PC-9 (cell line): ENCODE results near the gene RBMS2. TPM values are rescaled to one million over a fixed set of nuclear protein-coding genes. Genes with fewer than 3 reads are reported as not detected.

Experiments used
- BruUV-seq: library from RNA; stranded (reverse); fragments of 400-500 nt; replicated peaks from 2 replicates; lab custom pipeline; 2021; lab: Mats Ljungman, UMichigan
- CTCF ChIA-PET: fragments of 300-600 bp; sonication (Branson Sonifier 250); formaldehyde crosslinking; loops from one replicate; lab custom pipeline; 2022; ENCODE audit warnings: antibody characterized with exemption; lab: Charles Lee
- POLR2A ChIA-PET: fragments of 300-600 bp; sonication (Branson Sonifier 250); formaldehyde crosslinking; loops from one replicate; lab custom pipeline; 2022; ENCODE audit warnings: antibody characterized with exemption; ENCODE audit not compliant: unreplicated experiment; lab: Charles Lee
- DNase-seq, 2 experiments: peaks; one replicate each; pipeline versions ENCODE4 v3.0.0 to v3.0.0-alpha.2; 2015 to 2022; ENCODE audit warnings: mixed read lengths in 1 of 2
- H2AFZ ChIP-seq: fragments of 200-600 bp; sonication (generic); 2 replicates; pipeline ENCODE4 v1.8.1; 2017; ENCODE audit warnings: antibody characterized with exemption
- H3F3A ChIP-seq: fragments of 200-600 bp; sonication (generic); 2 replicates; pipeline ENCODE4 v1.8.1; 2017; ENCODE audit warnings: antibody characterized with exemption, mild to moderate bottlenecking, low read depth; ENCODE audit not compliant: insufficient read depth
- H3K27ac ChIP-seq: fragments of 200-600 bp; sonication (generic); 2 replicates; pipeline ENCODE4 v1.6.1; 2016; ENCODE audit warnings: mixed run types
- H3K27me3 ChIP-seq: fragments of 200-600 bp; sonication (generic); 2 replicates; pipeline ENCODE4 v1.6.1; 2016; ENCODE audit warnings: low read depth, mixed run types; ENCODE audit not compliant: insufficient read depth
- H3K36me3 ChIP-seq: fragments of 200-600 bp; sonication (generic); 2 replicates; pipeline ENCODE4 v1.6.1; 2016; ENCODE audit warnings: low read depth, mixed run types
- H3K4me1 ChIP-seq: fragments of 200-600 bp; sonication (generic); replicated peaks from 2 replicates; pipeline ENCODE4 v1.6.1; 2016; ENCODE audit warnings: mixed run types; ENCODE audit not compliant: insufficient read depth
- H3K4me2 ChIP-seq: fragments of 200-600 bp; sonication (generic); 2 replicates; pipeline ENCODE4 v1.6.1; 2017; ENCODE audit warnings: mixed run types
- H3K4me3 ChIP-seq: fragments of 200-600 bp; sonication (generic); 2 replicates; pipeline ENCODE4 v1.6.1; 2016; ENCODE audit warnings: mixed run types
- H3K79me2 ChIP-seq: fragments of 200-600 bp; sonication (generic); 2 replicates; pipeline ENCODE4 v1.6.1; 2017; ENCODE audit warnings: low read depth, mixed run types
- H3K9me2 ChIP-seq: fragments of 200-600 bp; sonication (generic); 2 replicates; pipeline ENCODE4 v1.8.1; 2017; ENCODE audit warnings: mild to moderate bottlenecking; ENCODE audit not compliant: insufficient read depth
- H3K9me3 ChIP-seq: fragments of 200-600 bp; sonication (generic); 2 replicates; pipeline ENCODE4 v1.8.1; 2016; ENCODE audit warnings: low read depth; ENCODE audit not compliant: insufficient read depth
- H4K20me1 ChIP-seq: fragments of 200-600 bp; sonication (generic); 2 replicates; pipeline ENCODE4 v1.8.1; 2017; ENCODE audit not compliant: insufficient read depth
- CTCF ChIP-seq: fragments of 200-600 bp; sonication (generic); conservative IDR thresholded peaks from 2 replicates; pipeline ENCODE4 v1.6.1; 2017; ENCODE audit warnings: mixed run types, antibody characterized with exemption, mild to moderate bottlenecking, moderate library complexity
- EZH2 ChIP-seq: fragments of 200-600 bp; sonication (generic); IDR thresholded peaks from 2 replicates; pipeline ENCODE4 v1.8.0; 2017; ENCODE audit warnings: antibody characterized with exemption, low read depth
- intact Hi-C: fragments of 100-400 bp; cut with micrococcal nuclease; formaldehyde crosslinking; loops from one replicate; pipeline ENCODE4 v1.10.0; 2022; ENCODE audit not compliant: unreplicated experiment
- total RNA-seq: library from RNA; stranded (reverse); gene quantifications from 2 replicates; pipeline ENCODE4 v1.2.3, GENCODE V29; 2021

Gene RBMS2
- total RNA-seq, 1 experiment from 2014 or later, result 81.8 TPM

- Histone ChIP-seq H4K20me1 (no peaks in the 10 kb centered on the region), H3K4me2 (peak overlapping the region; percentile 82), H3K9me2 (no peaks in the 10 kb centered on the region), H3K4me3 (peak overlapping the region; percentile 80; the same call in 1 of the 2 replicates), H3K79me2 (peaks cover 46% of the 10 kb centered on the region), H3K27ac (peak overlapping the region; percentile 95), H3K4me1 (peaks cover 73% of the 10 kb centered on the region), H3K36me3 (no peaks in the 10 kb centered on the region), H3K27me3 (no peaks in the 10 kb centered on the region), H2AFZ (peak overlapping the region; percentile 56), H3F3A (peaks cover 55% of the 10 kb centered on the region), H3K9me3 (no peaks in the 10 kb centered on the region)
- no TSS peak for BruUV-seq
- no peak for DNase-seq
- TF ChIP-seq CTCF (no peak), EZH2 (no peak)
- POLR2A ChIA-PET, result interaction anchor here (0.5 to 0.9 kb wide), 7 partner anchors 84 to 478 kb away, joined by 3 to 16 read pairs (median 6); no protein-coding TSS in a partner anchor
- CTCF ChIA-PET, result interaction anchor here (0.5 to 1.3 kb wide), 7 partner anchors 52 to 644 kb away, joined by 3 to 16 read pairs (median 8); partner anchors contain the start of gene TIMELESS
- intact Hi-C loops, result no loop called here
Observed at GRCh38 chr12:56521209-56521589, 421 bp upstream of the RBMS2 start.

GRCh38 chr12:56522411-56523193, 982 bp downstream of the RBMS2 start:
- H3K27ac ChIP-seq, result peak overlapping the region; percentile 95
- H3K4me2 ChIP-seq, result peak overlapping the region; percentile 82
- no TSS peak for BruUV-seq
- ChIA-PET CTCF (interaction anchor here (1.3 kb wide), 1 partner anchor 50 kb away, joined by 16 read pairs; no protein-coding TSS in a partner anchor), POLR2A (interaction anchor here (0.5 to 0.9 kb wide), 3 partner anchors 14 to 911 kb away, joined by 3 to 6 read pairs (median 4); no protein-coding TSS in a partner anchor)
- no peaks in the 10 kb centered on the region for H4K20me1 ChIP-seq
- no peak for TF ChIP-seq EZH2
- TF ChIP-seq CTCF, result no peak
- H2AFZ ChIP-seq, result peak overlapping the region; percentile 56; the same call in 1 of the 2 replicates
- no peaks in the 10 kb centered on the region for H3K9me3 ChIP-seq
- intact Hi-C loops, result no loop called here
- H3K27me3 ChIP-seq, result no peaks in the 10 kb centered on the region
- H3K79me2 ChIP-seq, result peaks cover 53% of the 10 kb centered on the region
- peak overlapping the region; percentile 80 for H3K4me3 ChIP-seq
- H3K9me2 ChIP-seq, result no peaks in the 10 kb centered on the region
- H3F3A ChIP-seq, result peaks cover 65% of the 10 kb centered on the region
- peak in 1 of 2 experiments; percentile 58 for DNase-seq
- H3K4me1 ChIP-seq, result peaks cover 78% of the 10 kb centered on the region
- no peaks in the 10 kb centered on the region for H3K36me3 ChIP-seq

GRCh38 chr12:56528846-56529245, 7.2 kb downstream of the RBMS2 start:
- H3K4me2 ChIP-seq, result no peak overlapping the region
- TF ChIP-seq EZH2, result no peak
- TF ChIP-seq CTCF, result no peak

More at GRCh38 chr12:56528846-56529245, 7.2 kb downstream of the RBMS2 start:
- Histone ChIP-seq H3K36me3 (no peaks in the 10 kb centered on the region; the same call in 1 of the 2 replicates), H3K9me2 (no peaks in the 10 kb centered on the region), H3F3A (peaks cover 27% of the 10 kb centered on the region), H2AFZ (no peak overlapping the region), H3K27me3 (no peaks in the 10 kb centered on the region), H3K27ac (peak overlapping the region; percentile 20; the same call in 1 of the 2 replicates), H3K4me3 (no peak overlapping the region), H3K4me1 (peaks cover 50% of the 10 kb centered on the region), H3K9me3 (no peaks in the 10 kb centered on the region), H4K20me1 (0 out of 2 replicates have a peak, but pooled peaks cover under 1% of the 10 kb centered on the region), H3K79me2 (peaks cover 87% of the 10 kb centered on the region)
- DNase-seq, result no peak
- intact Hi-C loops, result no loop called here
- BruUV-seq, result no TSS peak
- ChIA-PET POLR2A (no interaction called here), CTCF (no interaction called here)
